SK-N-SH (cell line): ENCODE results near the gene FGD3. TPM values are rescaled to one million over a fixed set of nuclear protein-coding genes. Genes with fewer than 3 reads are reported as not detected.

ENCODE experiments used
- CTCF ChIA-PET: fragments of 300-600, 350-600 bp; formaldehyde crosslinking; extraction: SDS; loops from one replicate; lab custom pipeline; 2021; lab: Yijun Ruan, JAX
- POLR2A ChIA-PET: fragments of 350-600 bp; sonication (Branson Sonifier 250); formaldehyde crosslinking; extraction: SDS; loops from one replicate; lab custom pipeline; 2020; ENCODE audit warnings: antibody characterized with exemption, inconsistent platforms; lab: Yijun Ruan, JAX
- DNase-seq: peaks from one replicate; pipeline ENCODE4 v3.0.0; 2012
- H2AFZ ChIP-seq: fragments of 200-600 bp; sonication (generic); 2 replicates; pipeline ENCODE4 v1.8.1; 2016; ENCODE audit warnings: antibody characterized with exemption, mild to moderate bottlenecking, low read depth
- H3F3A ChIP-seq: fragments of 200-600 bp; sonication (generic); replicated peaks from 2 replicates; pipeline ENCODE3; 2016; ENCODE audit warnings: antibody characterized with exemption, mild to moderate bottlenecking; ENCODE audit not compliant: insufficient read depth
- H3K27ac ChIP-seq, 2 experiments: fragments of 200-500 bp in 1 of 2; fragments of 200-600 bp in 1 of 2; sonication (Bioruptor generic) in 1 of 2; sonication (generic), shearing (Covaris generic) in 1 of 2; 2 replicates each; pipeline versions ENCODE4 v1.5.1 to v1.6.1; 2014 to 2016; ENCODE audit warnings: low read depth in 2 of 2, inconsistent platforms in 1 of 2, low read length in 1 of 2, mild to moderate bottlenecking in 1 of 2, mixed read lengths in 1 of 2
- H3K27me3 ChIP-seq: fragments of 200-600 bp; sonication (generic), shearing (Covaris generic); 2 replicates; pipeline ENCODE4 v1.6.1; 2016; ENCODE audit warnings: mixed run types; ENCODE audit not compliant: insufficient read depth
- H3K36me3 ChIP-seq, 2 experiments: fragments of 200-500 bp in 1 of 2; fragments of 200-600 bp in 1 of 2; sonication (Bioruptor generic) in 1 of 2; sonication (generic) in 1 of 2; replicated peaks in 1 of 2; 2 replicates each; pipeline versions ENCODE3 to v1.5.1; 2014 to 2016; ENCODE audit warnings: low read length in 1 of 2, mild to moderate bottlenecking in 1 of 2; ENCODE audit not compliant: insufficient read depth in 2 of 2, control insufficient read depth in 1 of 2
- H3K4me1 ChIP-seq, 2 experiments: fragments of 200-500 bp in 1 of 2; fragments of 200-600 bp in 1 of 2; sonication (Bioruptor generic) in 1 of 2; sonication (generic), shearing (Covaris generic) in 1 of 2; 2 replicates each; pipeline versions ENCODE4 v1.5.1 to v1.6.1; 2014 to 2016; ENCODE audit warnings: low read depth in 1 of 2, low read length in 1 of 2, mixed run types in 1 of 2; ENCODE audit not compliant: insufficient read depth in 2 of 2, control insufficient read depth in 1 of 2
- H3K4me2 ChIP-seq: fragments of 200-600 bp; sonication (generic), shearing (Covaris generic); 2 replicates; pipeline ENCODE4 v1.6.1; 2017; ENCODE audit warnings: mixed run types
- H3K4me3 ChIP-seq, 2 experiments: fragments of 200-500 bp in 1 of 2; fragments of 200-600 bp in 1 of 2; sonication (Bioruptor generic) in 1 of 2; sonication (generic), shearing (Covaris generic) in 1 of 2; 2 replicates each; pipeline versions ENCODE4 v1.5.1 to v1.8.1; 2014 to 2016; ENCODE audit warnings: low read depth in 2 of 2, inconsistent platforms in 1 of 2, low read length in 1 of 2, mild to moderate bottlenecking in 1 of 2, mixed read lengths in 1 of 2, moderate library complexity in 1 of 2
- H3K79me2 ChIP-seq: fragments of 200-600 bp; sonication (generic); 2 replicates; pipeline ENCODE4 v1.8.1; 2017; ENCODE audit warnings: mild to moderate bottlenecking; ENCODE audit not compliant: insufficient read depth
- H3K9ac ChIP-seq: fragments of 200-600 bp; sonication (generic); 2 replicates; pipeline ENCODE4 v1.6.1; 2017; ENCODE audit warnings: mixed run types
- H3K9me2 ChIP-seq: fragments of 200-600 bp; sonication (generic); 2 replicates; pipeline ENCODE4 v1.6.1; 2017; ENCODE audit warnings: mixed run types
- H3K9me3 ChIP-seq: fragments of 200-600 bp; sonication (generic); 2 replicates; pipeline ENCODE4 v1.6.1; 2017; ENCODE audit warnings: mixed run types, mild to moderate bottlenecking, moderate library complexity
- H4K20me1 ChIP-seq: fragments of 200-600 bp; sonication (generic); 2 replicates; pipeline ENCODE4 v1.6.1; 2017; ENCODE audit warnings: mild to moderate bottlenecking, mixed run types; ENCODE audit not compliant: insufficient read depth
- EZH2phosphoT487 ChIP-seq: fragments of 200-600 bp; sonication (generic); IDR thresholded peaks from 2 replicates; pipeline ENCODE4 v1.6.1; 2017; ENCODE audit warnings: low read depth, mixed run types, mild to moderate bottlenecking, antibody characterized with exemption, moderate library complexity, borderline replicate concordance
- FOSL2 ChIP-seq: IDR thresholded peaks from 2 replicates; pipeline ENCODE4 v1.4.0; 2012; ENCODE audit warnings: low read depth, mild to moderate bottlenecking, moderate library complexity, borderline replicate concordance
- MAX ChIP-seq: IDR thresholded peaks from 2 replicates; pipeline ENCODE4 v1.4.0; 2012; ENCODE audit warnings: low read depth
- NRF1 ChIP-seq: IDR thresholded peaks from 2 replicates; pipeline ENCODE4 v1.6.1; 2012; ENCODE audit warnings: low read depth, mild to moderate bottlenecking, low read length
- PBX3 ChIP-seq: IDR thresholded peaks from 2 replicates; pipeline ENCODE4; 2012
- TAF1 ChIP-seq: IDR thresholded peaks from 2 replicates; pipeline ENCODE4 v1.6.1; 2012; ENCODE audit warnings: low read depth, mild to moderate bottlenecking, low read length, moderate library complexity, borderline replicate concordance
- USF1 ChIP-seq: IDR thresholded peaks from 2 replicates; pipeline ENCODE4 v1.4.0; 2012; ENCODE audit warnings: low read depth, borderline replicate concordance
- YY1 ChIP-seq: IDR thresholded peaks from 2 replicates; pipeline ENCODE4 v1.4.0; 2012; ENCODE audit warnings: low read depth, mild to moderate bottlenecking
- ZBTB33 ChIP-seq: IDR thresholded peaks from 2 replicates; pipeline ENCODE4 v1.4.0; 2012; ENCODE audit warnings: low read depth, borderline replicate concordance
- WGBS: methylation state at CpG from one replicate; pipeline ENCODE4 v1.1.6; 2017; ENCODE audit warnings: low lambda C conversion rate; 5-methylcytosine and 5-hydroxymethylcytosine counted together
- polyA plus RNA-seq, 3 experiments: library from polyadenylated mRNA; depleted of rRNA; stranded (reverse); fragments of >200 nt; gene quantifications; 2 replicates each; pipeline ENCODE4 v1.2.3, GENCODE V29; 2012

Gene FGD3
- polyA plus RNA-seq, 1 of the 3 experiments (the other 2 are of a cell fraction), result not detected

GRCh38 chr9:92952906-92953610 lies 5.7 kb downstream of the FGD3 start:
- CTCF ChIA-PET, result interaction anchor here (1.1 to 2.0 kb wide), 3 partner anchors 9 to 156 kb away, joined by 3 to 6 read pairs (median 3); no protein-coding TSS in a partner anchor
- WGBS, result 65% methylated on average over 9 of the region's 9 CpGs

More at GRCh38 chr9:92952906-92953610, 5.7 kb downstream of the FGD3 start:
- Histone ChIP-seq H3K4me1 (peaks cover 0 to 12% of the 10 kb centered on the region in 2 experiments; a peak in 1 of 4 replicates), H3K9ac (no peak overlapping the region), H3K9me3 (no peaks in the 10 kb centered on the region), H3F3A (no peaks in the 10 kb centered on the region), H3K9me2 (no peaks in the 10 kb centered on the region), H3K36me3 (no peaks in the 10 kb centered on the region), H4K20me1 (no peaks in the 10 kb centered on the region), H3K27ac (peak overlapping the region in 1 of 2 experiments; percentile 7; a peak in 1 of 4 replicates), H2AFZ (no peak overlapping the region), H3K4me2 (no peak overlapping the region), H3K27me3 (peaks cover 7% of the 10 kb centered on the region), H3K79me2 (no peaks in the 10 kb centered on the region), H3K4me3 (no peak overlapping the region)
- TF ChIP-seq PBX3, result no peak
- TF ChIP-seq EZH2phosphoT487, result no peak
- TF ChIP-seq MAX, result no peak
- TF ChIP-seq YY1, result no peak
- no peak for TF ChIP-seq USF1
- TF ChIP-seq TAF1, result no peak
- TF ChIP-seq NRF1, result no peak
- TF ChIP-seq FOSL2, result no peak
- TF ChIP-seq ZBTB33, result no peak
- DNase-seq, result peak; percentile 52
- POLR2A ChIA-PET, result no interaction called here
